GM18870 (cell line): ENCODE measurements around the gene MDC1.
"Not testable (repeated sequence)": the region's sequence is repeated elsewhere in the genome, so short reads cannot be mapped to it uniquely, and the experiment has no call there.

ENCODE experiments used
- ATAC-seq: cut with Tn5 transposase; IDR thresholded peaks from one replicate; pipeline ENCODE4 v1.9.1; 2021; ENCODE audit warnings: moderate library complexity; ENCODE audit not compliant: unreplicated experiment

The MDC1 gene

GRCh38 chr6:30682143-30683117, 34.7 kb downstream of the MDC1 start:
- ATAC-seq = no peak

- ATAC-seq = no peak
These were observed 35.3 kb downstream of the MDC1 start for GRCh38 chr6:30681766-30682142.

- ATAC-seq = no peak
These were observed 37.1 kb downstream of the MDC1 start for GRCh38 chr6:30679765-30680535.

- ATAC-seq = peak; percentile 34
These were observed 37.9 kb downstream of the MDC1 start for GRCh38 chr6:30678964-30679726.

GRCh38 chr6:30676660-30677285, 40.3 kb downstream of the MDC1 start:
- no peak for ATAC-seq

- peak; percentile 65 for ATAC-seq
These were observed 44.4 kb downstream of the MDC1 start, which contains the start of gene DHX16 for GRCh38 chr6:30672445-30673253. Gene DHX16 (minus strand): TSS chr6:30673006. CDS start chr6:30672841, 165 bp downstream.

GRCh38 chr6:30670760-30671527, 46.1 kb downstream of the MDC1 start:
- ATAC-seq = no peak

GRCh38 chr6:30666300-30666699, 50.8 kb downstream of the MDC1 start:
- not testable (repeated sequence) for ATAC-seq

GRCh38 chr6:30664994-30665767, 51.9 kb downstream of the MDC1 start:
- ATAC-seq = no peak

- ATAC-seq = not testable (repeated sequence)
These were observed 59.2 kb downstream of the MDC1 start for GRCh38 chr6:30657922-30658321.

GRCh38 chr6:30657454-30657853, 59.6 kb downstream of the MDC1 start:
- no peak for ATAC-seq

GRCh38 chr6:30656513-30656912, 60.6 kb downstream of the MDC1 start:
- no peak for ATAC-seq

GRCh38 chr6:30655743-30656094, 61.4 kb downstream of the MDC1 start:
- no peak for ATAC-seq

GRCh38 chr6:30654798-30655742, 62.0 kb downstream of the MDC1 start:
- no peak for ATAC-seq

GRCh38 chr6:30651143-30651542, 65.9 kb downstream of the MDC1 start:
- ATAC-seq = no peak
